Thyroid gland (tissue), 4 donors: Measurements from ENCODE around the gene WLS. TPM values are rescaled to one million over a fixed set of nuclear protein-coding genes. Genes with fewer than 3 reads are reported as not detected.
"Not testable (repeated sequence)": the region's sequence is repeated elsewhere in the genome, so short reads cannot be mapped to it uniquely, and the experiment has no call there.

Source experiments
- DNase-seq, 2 donors: peaks; one replicate each; pipeline ENCODE4 v3.0.0-alpha.2; 2019
- H3K27ac ChIP-seq, 3 donors: fragments of 200-600 bp; sonication (generic); 1 replicate in 2 of 3; 2 replicates in 1 of 3; pipeline ENCODE4 v1.5.1; 2016 to 2019; ENCODE audit warnings: mild to moderate bottlenecking in 1 of 3, moderate library complexity in 1 of 3
- H3K27me3 ChIP-seq: fragments of 200-600 bp; sonication (generic); one replicate; pipeline ENCODE4 v1.5.1; 2019
- H3K36me3 ChIP-seq, 2 donors: fragments of 200-600 bp; sonication (generic); one replicate each; pipeline ENCODE4 v1.5.1; 2016 to 2019
- H3K4me1 ChIP-seq, 2 donors: fragments of 200-600 bp; sonication (generic); one replicate each; pipeline ENCODE4 v1.5.1; 2017 to 2019
- H3K4me3 ChIP-seq, 3 donors: fragments of 200-600 bp; sonication (generic); replicated peaks in 1 of 3; 1 replicate in 2 of 3; 2 replicates in 1 of 3; pipeline ENCODE4 v1.5.1; 2016; ENCODE audit warnings: mild to moderate bottlenecking in 1 of 3
- H3K9me3 ChIP-seq: fragments of 200-600 bp; sonication (generic); one replicate; pipeline ENCODE4 v1.5.1; 2017
- POLR2A ChIP-seq, 2 donors: fragments of 450-650 bp; IDR thresholded peaks; one replicate each; pipeline ENCODE4 v1.6.1; 2017; ENCODE audit warnings: antibody characterized with exemption in 2 of 2, mild to moderate bottlenecking in 2 of 2, moderate library complexity in 1 of 2
- WGBS, 2 donors: methylation state at CpG; one replicate each; pipeline ENCODE4 v1.1.5; 2017; 5-methylcytosine and 5-hydroxymethylcytosine counted together
- intact Hi-C: fragments of 100-400 bp; cut with DNase I; formaldehyde crosslinking; loops from one replicate; pipeline ENCODE4 v1.15.1; 2023
- total RNA-seq, 4 donors: library from RNA; depleted of rRNA; stranded (reverse); fragments of >200 nt; gene quantifications; one replicate each; pipeline ENCODE4 v1.2.3, GENCODE V29; 2016
- TF ChIP-seq, protein P1 (sequence below), 6 experiments: fragments of 200-600 bp in 3 of 6; fragments of 450-650 bp in 3 of 6; sonication (generic) in 3 of 6; IDR thresholded peaks; one replicate each; pipeline ENCODE4 v1.5.1; 2016 to 2019; ENCODE audit warnings: antibody characterized with exemption in 6 of 6, mild to moderate bottlenecking in 2 of 6, inconsistent platforms in 1 of 6, moderate library complexity in 1 of 6

Gene WLS
- total RNA-seq, 4 donors from 2014 or later: 20.0 to 52.7 (median 46.7) TPM

DNA sequence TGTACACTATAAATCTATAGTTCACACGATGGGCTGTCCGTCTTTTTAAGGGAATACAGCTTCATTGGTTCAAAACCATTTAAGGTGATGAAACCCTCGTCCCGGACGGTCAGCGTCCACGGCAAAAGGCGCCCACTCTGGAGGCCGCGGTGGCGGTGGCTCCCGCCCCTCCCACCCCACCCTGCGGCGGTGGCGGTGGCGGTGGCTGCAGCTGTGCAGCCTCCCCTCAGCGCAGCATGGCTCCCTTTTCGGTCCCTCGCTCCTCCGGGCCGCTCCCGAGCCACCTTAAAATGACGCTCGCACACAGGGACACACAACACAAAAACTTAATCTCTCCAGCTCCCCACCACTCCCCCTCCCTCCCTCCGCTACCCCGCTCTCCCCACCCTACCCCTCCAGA is 69.1 kb downstream of the WLS start:
- DNase-seq: no peak
- Histone ChIP-seq H3K27me3 (no peaks in the 10 kb centered on the region), H3K27ac (no peak overlapping the region), H3K4me3 (no peak overlapping the region), H3K4me1 (peaks cover 4 to 5% of the 10 kb centered on the region in 2 donors), H3K9me3 (no peaks in the 10 kb centered on the region), H3K36me3 (no peaks in the 10 kb centered on the region)
- no peak for TF ChIP-seq POLR2A (IDR thresholded peaks at IDR 0.05)
- TF ChIP-seq, protein P1, sequence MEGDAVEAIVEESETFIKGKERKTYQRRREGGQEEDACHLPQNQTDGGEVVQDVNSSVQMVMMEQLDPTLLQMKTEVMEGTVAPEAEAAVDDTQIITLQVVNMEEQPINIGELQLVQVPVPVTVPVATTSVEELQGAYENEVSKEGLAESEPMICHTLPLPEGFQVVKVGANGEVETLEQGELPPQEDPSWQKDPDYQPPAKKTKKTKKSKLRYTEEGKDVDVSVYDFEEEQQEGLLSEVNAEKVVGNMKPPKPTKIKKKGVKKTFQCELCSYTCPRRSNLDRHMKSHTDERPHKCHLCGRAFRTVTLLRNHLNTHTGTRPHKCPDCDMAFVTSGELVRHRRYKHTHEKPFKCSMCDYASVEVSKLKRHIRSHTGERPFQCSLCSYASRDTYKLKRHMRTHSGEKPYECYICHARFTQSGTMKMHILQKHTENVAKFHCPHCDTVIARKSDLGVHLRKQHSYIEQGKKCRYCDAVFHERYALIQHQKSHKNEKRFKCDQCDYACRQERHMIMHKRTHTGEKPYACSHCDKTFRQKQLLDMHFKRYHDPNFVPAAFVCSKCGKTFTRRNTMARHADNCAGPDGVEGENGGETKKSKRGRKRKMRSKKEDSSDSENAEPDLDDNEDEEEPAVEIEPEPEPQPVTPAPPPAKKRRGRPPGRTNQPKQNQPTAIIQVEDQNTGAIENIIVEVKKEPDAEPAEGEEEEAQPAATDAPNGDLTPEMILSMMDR (IDR thresholded peaks at IDR 0.05): no peak
- 96 to 97% methylated on average over 26 of the region's 26 CpGs for WGBS, 2 donors
- intact Hi-C loops: no loop called here

DNA sequence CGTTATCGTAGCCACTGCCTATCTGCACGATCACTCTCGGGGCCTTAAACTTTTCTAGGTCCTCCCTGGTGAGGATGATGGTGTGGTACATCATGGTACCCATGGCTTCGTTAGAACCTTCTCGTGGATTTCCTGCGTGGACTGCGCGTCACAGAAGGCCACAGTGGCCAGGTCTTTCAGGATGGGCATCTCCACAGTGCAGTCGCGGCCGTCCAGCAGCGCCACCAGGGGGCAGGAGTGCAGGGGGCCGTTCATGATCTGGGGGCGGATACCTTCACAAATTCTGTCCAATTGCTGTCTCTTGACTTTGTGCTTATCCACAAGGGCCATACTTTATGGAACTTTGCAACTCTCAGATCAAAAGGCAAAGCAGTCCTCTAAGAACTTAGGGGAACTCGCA is 69.6 kb downstream of the WLS start:
- Histone ChIP-seq H3K27ac (no peak overlapping the region), H3K9me3 (no peaks in the 10 kb centered on the region), H3K4me3 (no peak overlapping the region), H3K4me1 (peaks cover 4 to 5% of the 10 kb centered on the region in 2 donors), H3K36me3 (no peaks in the 10 kb centered on the region), H3K27me3 (no peaks in the 10 kb centered on the region)
- no peak for DNase-seq
- TF ChIP-seq, protein P1 (IDR thresholded peaks at IDR 0.05): no peak
- no peak for TF ChIP-seq POLR2A (IDR thresholded peaks at IDR 0.05)
- WGBS, 2 donors: 91 to 95% methylated on average over 13 to 16 of the region's 16 CpGs
- intact Hi-C loops: no loop called here

DNA sequence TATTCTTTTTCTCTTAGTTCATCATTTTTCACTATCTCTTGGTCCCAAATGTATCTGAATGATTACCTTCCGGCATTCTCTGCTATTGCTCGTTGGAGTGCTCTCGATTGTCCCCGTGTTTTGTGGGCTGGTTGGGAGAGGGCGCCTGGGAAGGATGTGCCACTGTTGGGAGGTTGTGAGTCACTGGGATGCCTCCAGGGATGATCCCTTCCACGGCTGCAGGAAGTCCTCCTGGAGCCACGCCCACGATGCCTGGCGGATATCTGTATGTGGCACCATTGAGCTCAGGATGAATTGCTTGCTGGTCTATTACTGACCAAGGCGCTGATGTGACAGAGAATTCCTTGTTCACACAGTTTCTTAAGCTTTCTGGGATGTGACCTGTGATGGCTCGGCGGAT is 70.7 kb downstream of the WLS start:
- DNase-seq, H3K4me1 ChIP-seq, H3K27me3 ChIP-seq, H3K27ac ChIP-seq, H3K36me3 ChIP-seq, intact Hi-C loops, H3K9me3 ChIP-seq, H3K4me3 ChIP-seq: not testable (repeated sequence)
- 93 to 94% methylated on average over 12 of the region's 12 CpGs for WGBS, 2 donors

DNA sequence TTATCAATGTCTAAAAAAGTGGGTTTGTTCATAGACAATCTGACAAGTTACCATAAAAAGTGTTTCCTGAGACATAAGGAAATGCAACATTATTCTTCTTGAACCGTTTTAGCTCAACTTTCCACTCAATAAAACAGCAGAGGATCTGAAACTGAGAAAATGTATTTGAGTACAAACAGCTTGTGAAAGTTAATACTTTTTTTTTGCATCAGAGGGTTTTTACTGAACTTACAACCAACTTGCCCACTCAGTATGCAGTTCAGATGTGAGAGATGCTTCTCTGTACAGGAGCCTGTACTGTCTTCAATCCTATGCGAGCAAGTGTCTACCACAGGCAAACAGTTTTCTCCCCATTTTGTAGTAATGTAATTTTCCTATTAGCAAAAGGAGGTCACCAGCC is 71.4 kb downstream of the WLS start:
- whole genome bisulfite sequencing, 2 donors: 82 to 89% methylated on average over 2 of the region's 2 CpGs

DNA sequence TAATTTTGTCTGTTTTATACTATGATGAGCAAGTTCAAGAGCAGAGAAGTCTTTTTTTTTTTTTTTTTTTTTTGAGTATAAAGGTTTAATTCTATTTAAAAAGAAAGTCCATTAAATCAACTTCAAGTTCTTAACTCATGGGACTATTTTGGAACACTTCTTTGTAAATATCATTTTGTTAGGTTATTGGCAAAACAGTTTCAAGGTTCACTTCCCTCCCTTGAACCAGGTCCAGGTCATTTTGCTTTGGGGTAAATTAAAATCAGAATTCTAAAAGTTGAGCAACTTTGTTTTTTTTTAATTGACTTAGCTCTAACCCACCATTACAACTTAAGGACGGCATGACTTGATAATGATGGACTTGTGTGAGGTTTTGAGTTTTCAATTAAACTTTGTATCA is 72.3 kb downstream of the WLS start:
- Histone ChIP-seq H3K36me3 (no peaks in the 10 kb centered on the region), H3K27ac (no peak overlapping the region), H3K4me1 (peaks cover 4 to 5% of the 10 kb centered on the region in 2 donors), H3K4me3 (no peak overlapping the region), H3K9me3 (no peaks in the 10 kb centered on the region), H3K27me3 (no peaks in the 10 kb centered on the region)
- TF ChIP-seq, protein P1 (IDR thresholded peaks at IDR 0.05): no peak
- DNase-seq: no peak
- 86 to 97% methylated on average over 1 of the region's 1 CpG for WGBS, 2 donors
- intact Hi-C loops: no loop called here

More for the DNA sequence above, 71.4 kb downstream of the WLS start:
- DNase-seq, H3K4me1 ChIP-seq, H3K36me3 ChIP-seq, H3K9me3 ChIP-seq, intact Hi-C loops, H3K27ac ChIP-seq, H3K4me3 ChIP-seq, H3K27me3 ChIP-seq: not testable (repeated sequence)

DNA sequence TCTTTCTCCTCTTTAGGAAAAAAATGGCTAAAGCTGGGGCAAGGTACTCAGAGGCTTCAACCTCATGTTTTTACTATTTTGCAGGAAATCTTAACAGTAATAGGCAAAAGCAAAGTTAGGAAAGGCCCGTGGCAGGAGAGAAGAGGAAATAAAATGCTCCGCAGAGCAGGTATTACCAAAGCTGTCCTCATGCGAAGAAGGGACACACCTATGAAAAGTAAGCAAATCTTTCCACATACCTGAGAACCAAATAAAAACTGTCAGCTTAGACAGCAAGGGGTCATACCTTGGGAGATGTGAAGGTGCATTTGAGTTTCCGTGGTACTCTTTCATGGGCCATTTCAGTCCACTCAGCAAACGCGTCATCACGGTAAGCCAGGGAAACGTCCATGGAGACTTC is 73.5 kb downstream of the WLS start:
- Histone ChIP-seq H3K4me1 (peaks cover 4 to 5% of the 10 kb centered on the region in 2 donors), H3K27ac (no peak overlapping the region), H3K36me3 (no peaks in the 10 kb centered on the region), H3K9me3 (no peaks in the 10 kb centered on the region), H3K27me3 (no peaks in the 10 kb centered on the region), H3K4me3 (no peak overlapping the region)
- DNase-seq: no peak
- 94 to 98% methylated on average over 8 of the region's 8 CpGs for WGBS, 2 donors
- TF ChIP-seq, protein P1 (IDR thresholded peaks at IDR 0.05): no peak
- no peak for TF ChIP-seq POLR2A (IDR thresholded peaks at IDR 0.05)
- intact Hi-C loops: no loop called here
